Lung microvascular endothelial cell (primary cell): Measurements from ENCODE around the gene ZNF160. TPM values are rescaled to one million over a fixed set of nuclear protein-coding genes. Genes with fewer than 3 reads are reported as not detected.

Experiments
- total RNA-seq: library from RNA; depleted of rRNA; stranded (reverse); fragments of >200 nt; gene quantifications from 2 replicates; pipeline ENCODE4 v1.2.1, GENCODE V29; 2014

The ZNF160 gene
- total RNA-seq, 1 donor from 2014 or later = 20.0 TPM

Other genes with a start within 250 kb of the ZNF160 start
- 13.3 and 17.5 TPM in 2 replicates for gene ZNF468, start 245.8 kb downstream of the ZNF160 start, total RNA-seq
- 5.0 and 8.5 TPM in 2 replicates for gene ZNF320, start 205.8 kb downstream of the ZNF160 start, total RNA-seq
- gene ZNF888, start 180.0 kb downstream of the ZNF160 start, total RNA-seq = 4.1 and 5.2 TPM in 2 replicates
- 4.6 and 6.5 TPM in 2 replicates for gene ZNF816, start 140.5 kb downstream of the ZNF160 start, total RNA-seq
- gene ERVV-1, start 89.5 kb downstream of the ZNF160 start, total RNA-seq = not detected in 2 replicates
- not detected in 2 replicates for gene ERVV-2, start 58.7 kb downstream of the ZNF160 start, total RNA-seq
- gene ZNF415, start 29.5 kb upstream of the ZNF160 start, total RNA-seq = 1.3 and 2.0 TPM in 2 replicates
- 3.7 and 4.6 TPM in 2 replicates for gene ZNF347, start 55.6 kb upstream of the ZNF160 start, total RNA-seq
- gene ZNF665, start 89.9 kb upstream of the ZNF160 start, total RNA-seq = 1.3 and 1.8 TPM in 2 replicates
- 15.5 and 16.5 TPM in 2 replicates for gene ZNF677, start 151.5 kb upstream of the ZNF160 start, total RNA-seq
- gene VN1R2, start 154.9 kb upstream of the ZNF160 start, total RNA-seq = not detected in 2 replicates
- not detected in 2 replicates for gene VN1R4, start 164.3 kb upstream of the ZNF160 start, total RNA-seq
- 5.0 and 7.5 TPM in 2 replicates for gene ZNF845, start 230.3 kb upstream of the ZNF160 start, total RNA-seq